Stomach smooth muscle (tissue), 2 donors: ENCODE data around the gene RDM1.
"Not testable (repeated sequence)": the region's sequence is repeated elsewhere in the genome, so short reads cannot be mapped to it uniquely, and the experiment has no call there.

Experiments used
- H3K27ac ChIP-seq: one replicate; pipeline ENCODE4 v1.7.0; 2013; ENCODE audit warnings: mild to moderate bottlenecking, low read length, inconsistent platforms
- H3K27me3 ChIP-seq, 2 donors: one replicate each; pipeline ENCODE4 v1.7.0; 2013; ENCODE audit warnings: low read length in 2 of 2; ENCODE audit not compliant: insufficient read depth in 2 of 2, control insufficient read depth in 1 of 2
- H3K36me3 ChIP-seq, 2 donors: one replicate each; pipeline ENCODE4 v1.7.0; 2013; ENCODE audit warnings: low read length in 2 of 2; ENCODE audit not compliant: control insufficient read depth in 2 of 2, insufficient read depth in 2 of 2
- H3K4me1 ChIP-seq: one replicate; pipeline ENCODE4 v1.7.0; 2013; ENCODE audit warnings: low read length; ENCODE audit not compliant: control insufficient read depth, insufficient read depth
- H3K4me3 ChIP-seq, 2 donors: one replicate each; pipeline ENCODE4 v1.7.0; 2013; ENCODE audit warnings: low read length in 2 of 2
- H3K9ac ChIP-seq, 2 donors: one replicate each; pipeline ENCODE4 v1.7.0; 2013; ENCODE audit warnings: low read length in 2 of 2, mild to moderate bottlenecking in 1 of 2
- H3K9me3 ChIP-seq, 2 donors: one replicate each; pipeline ENCODE4 v1.7.0; 2013; ENCODE audit warnings: low read length in 2 of 2; ENCODE audit not compliant: control insufficient read depth in 2 of 2
- donor health status: healthy.
- donor health status: Pancreatic carcinoma.

The RDM1 gene

GRCh38 chr17:35965272-35965671 is 34.7 kb upstream of the RDM1 start:
- Histone ChIP-seq H3K9ac (no peak overlapping the region), H3K9me3 (no peaks in the 10 kb centered on the region), H3K27me3 (peaks cover 0 to 2% of the 10 kb centered on the region in 2 donors), H3K4me3 (no peak overlapping the region), H3K27ac (no peak overlapping the region), H3K4me1 (no peaks in the 10 kb centered on the region), H3K36me3 (no peaks in the 10 kb centered on the region)

GRCh38 chr17:35963663-35964062 is 33.1 kb upstream of the RDM1 start:
- H3K9me3 ChIP-seq, result no peaks in the 10 kb centered on the region
- no peak overlapping the region for H3K27ac ChIP-seq
- H3K4me3 ChIP-seq, result no peak overlapping the region
- no peaks in the 10 kb centered on the region for H3K27me3 ChIP-seq
- H3K9ac ChIP-seq, result no peak overlapping the region
- no peaks in the 10 kb centered on the region for H3K4me1 ChIP-seq
- no peaks in the 10 kb centered on the region for H3K36me3 ChIP-seq

DNA sequence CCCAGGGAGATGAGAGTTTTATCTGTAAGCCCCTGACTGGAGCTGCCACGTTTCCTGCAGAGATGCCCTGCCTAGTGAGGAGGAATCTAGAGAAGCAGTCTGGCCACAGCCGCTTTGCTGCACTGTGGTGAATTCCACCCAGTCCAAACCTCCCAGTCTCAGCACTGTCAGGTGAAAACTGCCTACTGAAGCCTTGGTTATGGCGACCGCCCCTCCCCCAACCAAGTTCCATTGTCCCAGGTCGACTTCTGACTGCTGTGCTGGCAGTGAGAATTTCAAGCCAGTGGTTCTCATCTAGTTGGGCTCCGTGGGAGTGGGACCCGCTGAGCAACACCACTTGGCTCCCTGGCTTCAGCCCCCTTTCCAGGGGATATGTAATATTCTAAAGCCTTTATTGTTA is 23.1 kb upstream of the RDM1 start:
- no peaks in the 10 kb centered on the region for H3K27me3 ChIP-seq
- H3K4me3 ChIP-seq, result no peak overlapping the region
- no peak overlapping the region for H3K9ac ChIP-seq
- H3K4me1 ChIP-seq, result no peaks in the 10 kb centered on the region
- H3K36me3 ChIP-seq, result no peaks in the 10 kb centered on the region
- no peak overlapping the region for H3K27ac ChIP-seq
- no peaks in the 10 kb centered on the region for H3K9me3 ChIP-seq

DNA sequence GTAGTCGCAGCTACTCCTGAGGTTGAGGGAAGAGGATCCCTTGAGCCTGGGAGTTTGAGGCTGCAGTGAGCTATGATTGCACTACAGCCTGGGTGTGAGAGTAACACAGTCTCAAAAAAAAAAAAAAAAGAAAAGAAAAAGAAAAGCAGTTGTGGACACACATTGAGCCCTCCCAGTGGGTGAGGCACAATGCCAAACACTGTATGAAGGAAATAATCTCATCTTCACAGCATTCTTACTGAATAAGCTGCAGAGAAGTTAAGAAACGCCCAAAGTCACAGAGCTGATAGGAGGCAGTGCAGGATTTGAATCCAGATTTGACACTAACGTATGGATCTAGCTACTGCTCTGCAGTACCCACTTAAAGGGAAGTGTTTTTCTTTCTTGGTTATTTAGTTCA is 18.8 kb upstream of the RDM1 start:
- H3K36me3 ChIP-seq, result no peaks in the 10 kb centered on the region
- H3K4me1 ChIP-seq, result no peaks in the 10 kb centered on the region
- no peaks in the 10 kb centered on the region for H3K27me3 ChIP-seq
- H3K27ac ChIP-seq, result no peak overlapping the region
- H3K4me3 ChIP-seq, result no peak overlapping the region
- H3K9ac ChIP-seq, result no peak overlapping the region
- no peaks in the 10 kb centered on the region for H3K9me3 ChIP-seq

GRCh38 chr17:35948092-35948491 is 17.5 kb upstream of the RDM1 start:
- Histone ChIP-seq H3K4me3 (no peak overlapping the region), H3K9me3 (no peaks in the 10 kb centered on the region), H3K9ac (no peak overlapping the region), H3K4me1 (no peaks in the 10 kb centered on the region), H3K27me3 (no peaks in the 10 kb centered on the region), H3K27ac (no peak overlapping the region), H3K36me3 (no peaks in the 10 kb centered on the region)

DNA sequence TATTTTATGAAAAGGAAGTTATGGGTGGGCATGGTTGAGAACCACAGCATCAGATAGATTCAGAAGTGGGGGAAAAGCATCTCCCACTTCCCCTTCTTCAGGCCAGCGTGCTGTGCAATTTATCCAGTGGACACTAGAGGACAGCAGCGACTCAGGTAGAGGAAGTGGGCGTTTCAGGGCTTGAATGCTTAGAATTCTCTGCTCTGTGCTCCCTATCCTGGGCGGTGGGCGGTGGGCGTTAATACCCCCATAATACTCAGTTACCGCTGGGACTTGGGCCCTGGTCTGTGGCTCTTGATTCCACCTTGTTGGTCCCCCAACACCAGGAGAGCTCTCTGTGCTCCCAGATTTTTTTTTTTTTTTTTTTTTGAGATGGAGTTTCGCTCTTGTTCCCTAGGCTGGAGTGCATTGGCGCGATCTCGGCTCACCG is 16.6 kb upstream of the RDM1 start:
- Histone ChIP-seq H3K4me1 (no peaks in the 10 kb centered on the region), H3K9ac (no peak overlapping the region), H3K36me3 (no peaks in the 10 kb centered on the region), H3K27me3 (no peaks in the 10 kb centered on the region), H3K4me3 (peak overlapping the region in 1 of 2 donors; percentile 22), H3K27ac (no peak overlapping the region), H3K9me3 (no peaks in the 10 kb centered on the region)

GRCh38 chr17:35944151-35944550 is 13.6 kb upstream of the RDM1 start:
- Histone ChIP-seq H3K4me3 (no peak overlapping the region), H3K27ac (no peak overlapping the region), H3K9me3 (no peaks in the 10 kb centered on the region), H3K9ac (no peak overlapping the region), H3K36me3 (no peaks in the 10 kb centered on the region), H3K4me1 (no peaks in the 10 kb centered on the region), H3K27me3 (no peaks in the 10 kb centered on the region)

DNA sequence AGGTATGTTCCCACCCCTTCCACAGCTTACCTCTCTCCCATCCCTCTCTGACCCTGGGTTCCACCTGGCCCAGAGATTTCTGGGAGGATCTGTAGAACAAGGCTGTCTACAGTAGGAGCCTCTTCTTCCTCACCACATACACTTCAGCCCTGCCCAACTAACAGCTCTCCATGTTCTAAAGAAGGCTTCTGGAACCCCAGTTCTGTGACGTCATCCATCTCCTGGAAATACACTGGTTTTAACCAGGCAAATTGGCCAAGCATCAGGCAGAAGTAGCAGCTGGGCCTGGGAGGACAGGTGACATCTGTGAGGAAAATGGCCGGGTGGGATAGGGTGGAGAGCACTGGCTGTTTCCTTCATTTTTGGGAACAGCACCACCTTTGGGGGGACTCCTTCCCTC is 13.0 kb upstream of the RDM1 start, which contains the start of gene LYZL6:
LYZL6 (minus strand) TSS at position 177 of the 400 bp plus-strand sequence. CDS start 4,357 bp downstream, outside the sequence.
- H3K36me3 ChIP-seq, result no peaks in the 10 kb centered on the region
- H3K9ac ChIP-seq, result no peak within 1 kb of the TSS
- H3K27me3 ChIP-seq, result no peaks in the 10 kb centered on the region
- H3K27ac ChIP-seq, result no peak within 1 kb of the TSS
- no peaks in the 10 kb centered on the region for H3K4me1 ChIP-seq
- no peaks in the 10 kb centered on the region for H3K9me3 ChIP-seq
- H3K4me3 ChIP-seq, result no peak within 1 kb of the TSS

GRCh38 chr17:35942588-35943186 is 12.1 kb upstream of the RDM1 start:
- Histone ChIP-seq H3K4me1 (no peaks in the 10 kb centered on the region), H3K27ac (no peak overlapping the region), H3K36me3 (no peaks in the 10 kb centered on the region), H3K9me3 (no peaks in the 10 kb centered on the region), H3K27me3 (no peaks in the 10 kb centered on the region), H3K9ac (no peak overlapping the region), H3K4me3 (no peak overlapping the region)

DNA sequence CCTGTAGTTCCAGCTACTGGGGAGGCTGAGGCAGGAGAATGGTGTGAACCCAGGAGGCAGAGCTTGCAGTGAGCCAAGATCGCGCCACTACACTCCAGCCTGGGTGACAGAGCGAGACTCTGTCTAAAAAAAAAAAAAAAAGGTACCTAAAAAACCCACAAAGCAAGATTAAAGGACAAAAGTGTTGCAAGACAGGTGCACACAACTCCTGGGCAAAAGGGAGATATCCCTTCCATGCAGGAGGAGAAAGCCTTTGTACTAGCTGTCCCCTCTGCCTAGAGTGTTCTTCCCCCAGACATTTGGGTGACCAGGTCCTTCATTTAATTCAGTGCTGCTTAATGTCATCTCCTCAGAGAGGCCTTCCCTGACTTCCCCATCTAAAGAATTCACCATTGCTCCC is 7.9 kb upstream of the RDM1 start:
- H3K9ac ChIP-seq, H3K4me3 ChIP-seq, H3K4me1 ChIP-seq, H3K27me3 ChIP-seq, H3K9me3 ChIP-seq, H3K36me3 ChIP-seq, H3K27ac ChIP-seq: not testable (repeated sequence)

- Histone ChIP-seq H3K9ac (no peak overlapping the region), H3K27me3 (no peaks in the 10 kb centered on the region), H3K9me3 (no peaks in the 10 kb centered on the region), H3K4me3 (no peak overlapping the region), H3K36me3 (no peaks in the 10 kb centered on the region), H3K27ac (no peak overlapping the region), H3K4me1 (peaks cover 7% of the 10 kb centered on the region)
These were observed 5.5 kb upstream of the RDM1 start for GRCh38 chr17:35936063-35936462.
